ENCODE results near the gene AFM. TPM values are rescaled to one million over a fixed set of nuclear protein-coding genes. Genes with fewer than 3 reads are reported as not detected.
"Not testable (repeated sequence)": the region's sequence is repeated elsewhere in the genome, so short reads cannot be mapped to it uniquely, and the experiment has no call there.

AFM gene
- total RNA-seq, 2 experiments from 2014 or later: not detected

DNA sequence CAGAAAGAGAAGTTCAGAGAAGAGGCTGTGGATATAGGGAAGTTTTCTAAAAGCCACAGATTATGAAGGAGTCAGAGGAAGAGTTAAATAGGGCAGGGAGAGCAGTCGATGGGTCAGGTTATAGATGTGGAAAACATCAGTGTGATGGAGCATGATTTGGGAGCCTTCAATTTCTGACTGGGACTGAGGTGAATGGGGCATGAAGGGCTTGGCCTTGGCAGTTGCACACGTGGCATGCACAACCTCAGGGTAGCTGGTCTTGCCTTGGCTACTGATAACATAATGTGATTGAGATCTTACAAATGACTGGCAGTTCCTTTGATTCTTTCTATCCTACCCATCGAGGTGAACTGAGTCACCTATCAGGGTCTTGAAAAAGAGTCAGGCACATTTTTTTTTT lies 59.7 kb downstream of the AFM start:
- Mint-ChIP-seq H3K27me3 (no peaks in the 10 kb centered on the region), H3K4me3 (no peak overlapping the region), H3K36me3 (no peaks in the 10 kb centered on the region), H3K9me3 (no peaks in the 10 kb centered on the region), H3K4me1 (no peaks in the 10 kb centered on the region), H3K27ac (no peak overlapping the region)
- POLR2A ChIA-PET: no interaction called here
- ATAC-seq (ENCODE audit: low read depth) (no peak), DNase-seq (no peak)

GRCh38 chr4:73544620-73545019 lies 63.1 kb downstream of the AFM start:
- DNase-seq (no peak), ATAC-seq (ENCODE audit: low read depth) (no peak)
- POLR2A ChIA-PET: no interaction called here
- Mint-ChIP-seq H3K27ac (no peak overlapping the region), H3K9me3 (no peaks in the 10 kb centered on the region), H3K27me3 (no peaks in the 10 kb centered on the region), H3K4me3 (no peak overlapping the region), H3K36me3 (no peaks in the 10 kb centered on the region), H3K4me1 (no peaks in the 10 kb centered on the region)

DNA sequence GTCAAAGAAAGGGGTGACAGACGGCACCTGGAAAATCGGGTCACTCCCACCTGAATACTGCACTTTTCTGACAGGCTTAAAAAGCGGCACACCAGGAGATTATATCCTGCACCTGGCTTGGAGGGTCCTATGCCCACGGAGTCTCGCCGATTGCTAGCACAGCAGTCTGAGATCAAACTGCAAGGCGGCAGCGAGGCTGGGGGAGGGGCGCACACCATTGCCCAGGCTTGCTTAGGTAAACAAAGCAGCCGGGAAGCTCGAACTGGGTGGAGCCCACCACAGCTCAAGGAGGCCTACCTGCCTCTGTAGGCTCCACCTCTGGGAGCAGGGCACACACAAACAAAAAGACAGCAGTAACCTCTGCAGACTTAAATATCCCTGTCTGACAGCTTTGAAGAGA lies 69.3 kb downstream of the AFM start:
- H3K9me3 Mint-ChIP-seq; POLR2A ChIA-PET; ATAC-seq (ENCODE audit: low read depth); H3K4me3 Mint-ChIP-seq; H3K27ac Mint-ChIP-seq; H3K4me1 Mint-ChIP-seq; H3K36me3 Mint-ChIP-seq; H3K27me3 Mint-ChIP-seq; DNase-seq: not testable (repeated sequence)

Other genes starting within 250 kb of the AFM start
- 10 to 100 TPM; 49.8 to 53.0 TPM for gene ANKRD17, start 222.9 kb upstream of the AFM start, total RNA-seq
- not detected for gene ALB, start 77.5 kb upstream of the AFM start, total RNA-seq
- gene AFP, start 45.5 kb upstream of the AFM start, total RNA-seq: not detected
- under 1 TPM in 1 of 2 experiments, not detected in 1; 0.06 TPM for gene RASSF6, start 138.7 kb downstream of the AFM start, total RNA-seq